Neural cell (in vitro differentiated cells): ENCODE results near the gene PRM1. TPM values are rescaled to one million over a fixed set of nuclear protein-coding genes. Genes with fewer than 3 reads are reported as not detected.

Experiments used
- H2AFZ ChIP-seq: fragments of 200-600, 300-800 bp; sonication (generic), shearing (Covaris generic); 2 replicates; pipeline ENCODE4 v1.6.0; 2014; ENCODE audit warnings: low read depth, mild to moderate bottlenecking, antibody characterized with exemption, low read length, moderate library complexity
- H3F3A ChIP-seq: fragments of 200-600 bp; shearing (Covaris generic); 2 replicates; pipeline ENCODE4 v1.6.1; 2016; ENCODE audit warnings: mild to moderate bottlenecking, moderate library complexity, mixed read lengths, antibody characterized with exemption, low read length; ENCODE audit not compliant: insufficient read depth, poor library complexity, severe bottlenecking
- H3K27ac ChIP-seq: fragments of 200-600, 300-800 bp; sonication (generic), shearing (Covaris generic); 2 replicates; pipeline ENCODE4 v1.5.1; 2014; ENCODE audit warnings: mild to moderate bottlenecking, low read length, moderate library complexity
- H3K27me3 ChIP-seq: fragments of 300-800, 200-600 bp; sonication (generic), shearing (Covaris generic); 2 replicates; pipeline ENCODE4 v1.6.0; 2014; ENCODE audit warnings: mild to moderate bottlenecking, low read depth, low read length, moderate library complexity; ENCODE audit not compliant: insufficient read depth
- H3K36me3 ChIP-seq: fragments of 300-800, 200-600 bp; sonication (generic), shearing (Covaris generic); 2 replicates; pipeline ENCODE4 v1.5.1; 2014; ENCODE audit warnings: mild to moderate bottlenecking, antibody characterized with exemption, low read length, moderate library complexity; ENCODE audit not compliant: insufficient read depth
- H3K4me2 ChIP-seq: fragments of 300-800, 200-600 bp; sonication (generic), shearing (Covaris generic); 2 replicates; pipeline ENCODE4 v1.6.0; 2014; ENCODE audit warnings: mild to moderate bottlenecking, low read length
- H3K4me3 ChIP-seq: fragments of 300-800, 200-600 bp; sonication (generic), shearing (Covaris generic); 2 replicates; pipeline ENCODE4 v1.5.1; 2014; ENCODE audit warnings: mild to moderate bottlenecking, low read length, moderate library complexity
- H3K79me2 ChIP-seq: fragments of 200-600 bp; shearing (Covaris generic); replicated peaks from 2 replicates; pipeline ENCODE4 v1.6.0; 2014; ENCODE audit warnings: mild to moderate bottlenecking, low read length, moderate library complexity; ENCODE audit not compliant: insufficient read depth
- H3K9ac ChIP-seq: fragments of 300-800, 200-600 bp; sonication (generic), shearing (Covaris generic); 2 replicates; pipeline ENCODE4 v1.6.1; 2016; ENCODE audit warnings: mild to moderate bottlenecking, low read length, mixed read lengths
- H3K9me2 ChIP-seq: fragments of 200-600 bp; shearing (Covaris generic); 2 replicates; pipeline ENCODE4 v1.6.1; 2016; ENCODE audit warnings: mild to moderate bottlenecking, low read length, mixed read lengths; ENCODE audit not compliant: insufficient read depth
- H3K9me3 ChIP-seq: fragments of 200-600, 300-800 bp; sonication (generic), shearing (Covaris generic); 2 replicates; pipeline ENCODE4 v1.6.1; 2016; ENCODE audit warnings: mild to moderate bottlenecking, mixed run types, low read length, moderate library complexity, mixed read lengths
- H4K20me1 ChIP-seq: fragments of 200-600 bp; shearing (Covaris generic); 2 replicates; pipeline ENCODE4 v1.6.1; 2016; ENCODE audit warnings: mild to moderate bottlenecking, mixed run types; ENCODE audit not compliant: insufficient read depth
- CTCF ChIP-seq: fragments of 450-650 bp; IDR thresholded peaks from 2 replicates; pipeline ENCODE4 v1.5.1; 2014; ENCODE audit warnings: antibody characterized with exemption, mild to moderate bottlenecking, moderate library complexity; ENCODE audit not compliant: poor library complexity, severe bottlenecking
- EP300 ChIP-seq: fragments of 450-650 bp; conservative IDR thresholded peaks from 2 replicates; pipeline ENCODE4 v1.6.1; 2014; ENCODE audit warnings: antibody characterized with exemption, mild to moderate bottlenecking, moderate library complexity; ENCODE audit not compliant: poor library complexity, severe bottlenecking
- EZH2 ChIP-seq: fragments of 200-600, 300-800 bp; shearing (Covaris generic), sonication (generic); IDR thresholded peaks from 2 replicates; pipeline ENCODE4 v1.6.1; 2014; ENCODE audit warnings: antibody characterized with exemption, low read length, borderline replicate concordance, mild to moderate bottlenecking; ENCODE audit not compliant: insufficient read depth, poor library complexity, severe bottlenecking
- MXI1 ChIP-seq: fragments of 450-650 bp; conservative IDR thresholded peaks from 2 replicates; pipeline ENCODE4 v1.6.1; 2014; ENCODE audit warnings: antibody characterized with exemption, mild to moderate bottlenecking; ENCODE audit not compliant: poor library complexity, severe bottlenecking
- POLR2AphosphoS5 ChIP-seq: IDR thresholded peaks from 2 replicates; pipeline ENCODE4 v1.6.1; 2012
- RAD21 ChIP-seq: fragments of 450-650 bp; conservative IDR thresholded peaks from 2 replicates; pipeline ENCODE4 v1.6.1; 2014; ENCODE audit warnings: antibody characterized with exemption, mild to moderate bottlenecking, moderate library complexity
- REST ChIP-seq: IDR thresholded peaks from 2 replicates; pipeline ENCODE4 v1.6.1; 2012; ENCODE audit warnings: borderline replicate concordance
- SMC3 ChIP-seq: fragments of 450-650 bp; conservative IDR thresholded peaks from 2 replicates; pipeline ENCODE4 v1.6.1; 2014; ENCODE audit warnings: antibody characterized with exemption, mild to moderate bottlenecking, moderate library complexity; ENCODE audit not compliant: poor library complexity
- TAF1 ChIP-seq: IDR thresholded peaks from 2 replicates; pipeline ENCODE4 v1.6.1; 2012; ENCODE audit warnings: low read depth
- polyA plus RNA-seq: library from polyadenylated mRNA; depleted of rRNA; stranded (reverse); fragments of >200 nt; gene quantifications from 2 replicates; pipeline ENCODE4 v1.2.3, GENCODE V29; 2014

The PRM1 gene
- polyA plus RNA-seq, 1 donor from 2014 or later: not detected

- Histone ChIP-seq H4K20me1 (no peaks in the 10 kb centered on the region), H3K27me3 (peaks cover 24% of the 10 kb centered on the region), H3K4me3 (no peak overlapping the region), H3K9me3 (no peaks in the 10 kb centered on the region), H3F3A (no peaks in the 10 kb centered on the region), H3K9ac (no peak overlapping the region), H2AFZ (no peak overlapping the region), H3K79me2 (no peaks in the 10 kb centered on the region), H3K4me2 (no peak overlapping the region), H3K9me2 (no peaks in the 10 kb centered on the region), H3K36me3 (no peaks in the 10 kb centered on the region), H3K27ac (no peak overlapping the region)
- no peak for TF ChIP-seq TAF1
- no peak for TF ChIP-seq RAD21
- no peak for TF ChIP-seq POLR2AphosphoS5
- no peak for TF ChIP-seq MXI1
- no peak for TF ChIP-seq REST
- TF ChIP-seq EP300: no peak
- TF ChIP-seq CTCF: no peak
- no peak for TF ChIP-seq SMC3
- no peak for TF ChIP-seq EZH2
Observed at GRCh38 chr16:11259655-11260595, 21.2 kb downstream of the PRM1 start.

GRCh38 chr16:11258553-11259492, 22.3 kb downstream of the PRM1 start:
- TF ChIP-seq CTCF (no peak), MXI1 (no peak), SMC3 (no peak), EP300 (no peak), EZH2 (no peak), RAD21 (no peak), REST (no peak), TAF1 (no peak), POLR2AphosphoS5 (no peak)
- Histone ChIP-seq H3F3A (no peaks in the 10 kb centered on the region), H3K9me2 (no peaks in the 10 kb centered on the region), H3K27ac (no peak overlapping the region), H3K9me3 (no peaks in the 10 kb centered on the region), H3K4me2 (no peak overlapping the region), H2AFZ (no peak overlapping the region), H4K20me1 (no peaks in the 10 kb centered on the region), H3K9ac (no peak overlapping the region), H3K79me2 (no peaks in the 10 kb centered on the region), H3K4me3 (no peak overlapping the region), H3K27me3 (peaks cover 35% of the 10 kb centered on the region), H3K36me3 (no peaks in the 10 kb centered on the region)
